Measurements from ENCODE around the gene TOP2A.
"Not testable (repeated sequence)": the region's sequence is repeated elsewhere in the genome, so short reads cannot be mapped to it uniquely, and the experiment has no call there.

Gene TOP2A

GRCh38 chr17:40430272-40431230, 12.9 kb upstream of the TOP2A start:
- Mint-ChIP-seq H3K9me3 (no peaks in the 10 kb centered on the region), H3K36me3 (peaks cover 2% of the 10 kb centered on the region), H3K27me3 (peaks cover 54% of the 10 kb centered on the region), H3K4me3 (no peak overlapping the region), H3K4me1 (peaks cover 30% of the 10 kb centered on the region), H3K27ac (no peak overlapping the region)
- DNase-seq, result no peak
- CTCF ChIA-PET, result interaction anchor here (1.7 to 5.6 kb wide), 2 partner anchors 13 to 102 kb away, joined by 4 to 22 read pairs; partner anchors contain the start of gene TOP2A

- Mint-ChIP-seq H3K4me1 (peaks cover 35% of the 10 kb centered on the region), H3K27me3 (peaks cover 43% of the 10 kb centered on the region), H3K9me3 (no peaks in the 10 kb centered on the region), H3K27ac (peak overlapping the region; percentile 67), H3K36me3 (peaks cover 2% of the 10 kb centered on the region), H3K4me3 (no peak overlapping the region)
- DNase-seq, result peak; percentile 49
- CTCF ChIA-PET, result interaction anchor here (0.6 to 3.7 kb wide), 10 partner anchors 9 to 133 kb away, joined by 3 to 35 read pairs (median 3); partner anchors contain the start of genes IGFBP4 and TOP2A
These were observed 9.4 kb upstream of the TOP2A start for GRCh38 chr17:40427002-40427491.

- DNase-seq, result no peak
- no peak overlapping the region for H3K4me3 Mint-ChIP-seq
- H3K27ac Mint-ChIP-seq, result peak overlapping the region; percentile 78
- peaks cover 30% of the 10 kb centered on the region for H3K27me3 Mint-ChIP-seq
- H3K4me1 Mint-ChIP-seq, result peaks cover 35% of the 10 kb centered on the region
- CTCF ChIA-PET, result interaction anchor here (0.9 to 3.7 kb wide), 3 partner anchors 10 to 135 kb away, joined by 6 to 35 read pairs (median 13); partner anchors contain the start of gene IGFBP4
- H3K9me3 Mint-ChIP-seq, result no peaks in the 10 kb centered on the region
- H3K36me3 Mint-ChIP-seq, result peaks cover 2% of the 10 kb centered on the region
These were observed 8.0 kb upstream of the TOP2A start for GRCh38 chr17:40425741-40426140.

GRCh38 chr17:40422990-40423633, 5.4 kb upstream of the TOP2A start:
- peaks cover 11% of the 10 kb centered on the region for H3K27me3 Mint-ChIP-seq
- H3K9me3 Mint-ChIP-seq, result no peaks in the 10 kb centered on the region
- H3K36me3 Mint-ChIP-seq, result peaks cover 2% of the 10 kb centered on the region
- CTCF ChIA-PET, result interaction anchor here (0.9 to 1.7 kb wide), 2 partner anchors 21 to 110 kb away, joined by 3 to 7 read pairs; no protein-coding TSS in a partner anchor
- no peak overlapping the region for H3K27ac Mint-ChIP-seq
- H3K4me3 Mint-ChIP-seq, result no peak overlapping the region
- peaks cover 51% of the 10 kb centered on the region for H3K4me1 Mint-ChIP-seq
- DNase-seq, result no peak

GRCh38 chr17:40419559-40420331, 2.0 kb upstream of the TOP2A start:
- Mint-ChIP-seq H3K4me1 (peaks cover 40% of the 10 kb centered on the region), H3K27ac (peak overlapping the region; percentile 83), H3K27me3 (peaks cover 6% of the 10 kb centered on the region), H3K4me3 (peak overlapping the region; percentile 66), H3K9me3 (no peaks in the 10 kb centered on the region), H3K36me3 (peaks cover 14% of the 10 kb centered on the region)
- no peak for DNase-seq
- CTCF ChIA-PET, result interaction anchor here (1.4 to 5.5 kb wide), 4 partner anchors 14 to 116 kb away, joined by 3 to 52 read pairs (median 14); no protein-coding TSS in a partner anchor

GRCh38 chr17:40418428-40418706, 671 bp upstream of the TOP2A start:
- H3K27ac Mint-ChIP-seq, result peak overlapping the region; percentile 92
- CTCF ChIA-PET, result interaction anchor here (0.5 to 5.5 kb wide), 14 partner anchors 9 to 281 kb away, joined by 3 to 52 read pairs (median 4); partner anchors contain the start of gene IGFBP4
- peaks cover 6% of the 10 kb centered on the region for H3K27me3 Mint-ChIP-seq
- H3K4me1 Mint-ChIP-seq, result peaks cover 46% of the 10 kb centered on the region
- peak overlapping the region; percentile 90 for H3K4me3 Mint-ChIP-seq
- H3K36me3 Mint-ChIP-seq, result peaks cover 17% of the 10 kb centered on the region
- no peaks in the 10 kb centered on the region for H3K9me3 Mint-ChIP-seq
- no peak for DNase-seq

GRCh38 chr17:40417258-40417608, 463 bp downstream of the TOP2A start:
- no peaks in the 10 kb centered on the region for H3K27me3 Mint-ChIP-seq
- CTCF ChIA-PET, result interaction anchor here (0.9 to 5.5 kb wide), 14 partner anchors 10 to 144 kb away, joined by 3 to 52 read pairs (median 4); partner anchors contain the start of gene IGFBP4

GRCh38 chr17:40416671-40417070, 1.0 kb downstream of the TOP2A start:
- CTCF ChIA-PET, result interaction anchor here (0.9 to 5.5 kb wide), 15 partner anchors 10 to 144 kb away, joined by 3 to 52 read pairs (median 4); partner anchors contain the start of gene IGFBP4
- no peak for DNase-seq
- H3K4me1 Mint-ChIP-seq, result peaks cover 62% of the 10 kb centered on the region
- peak overlapping the region; percentile 92 for H3K27ac Mint-ChIP-seq
- H3K4me3 Mint-ChIP-seq, result peak overlapping the region; percentile 90
- peaks cover 31% of the 10 kb centered on the region for H3K36me3 Mint-ChIP-seq
- H3K27me3 Mint-ChIP-seq, result no peaks in the 10 kb centered on the region
- no peaks in the 10 kb centered on the region for H3K9me3 Mint-ChIP-seq

More at GRCh38 chr17:40417258-40417608, 463 bp downstream of the TOP2A start:
- Mint-ChIP-seq H3K9me3 (no peaks in the 10 kb centered on the region), H3K4me1 (peaks cover 57% of the 10 kb centered on the region), H3K27ac (peak overlapping the region; percentile 92), H3K4me3 (peak overlapping the region; percentile 90), H3K36me3 (peaks cover 26% of the 10 kb centered on the region)
- DNase-seq, result no peak

GRCh38 chr17:40415390-40415789, 2.3 kb downstream of the TOP2A start:
- Mint-ChIP-seq H3K27ac (peak overlapping the region; percentile 55), H3K4me1 (peaks cover 72% of the 10 kb centered on the region), H3K36me3 (peaks cover 43% of the 10 kb centered on the region), H3K4me3 (peak overlapping the region; percentile 33), H3K27me3 (no peaks in the 10 kb centered on the region), H3K9me3 (no peaks in the 10 kb centered on the region)
- DNase-seq, result no peak
- CTCF ChIA-PET, result interaction anchor here (0.5 to 5.5 kb wide), 18 partner anchors 9 to 376 kb away, joined by 3 to 52 read pairs (median 4); partner anchors contain the start of genes GJD3 and IGFBP4

- H3K4me3 Mint-ChIP-seq, H3K9me3 Mint-ChIP-seq, H3K27me3 Mint-ChIP-seq, DNase-seq, H3K27ac Mint-ChIP-seq: not testable (repeated sequence)
- peaks cover 70% of the 10 kb centered on the region for H3K4me1 Mint-ChIP-seq
- CTCF ChIA-PET, result interaction anchor here (0.6 to 2.7 kb wide), 8 partner anchors 12 to 145 kb away, joined by 3 to 13 read pairs (median 6); partner anchors contain the start of gene GJD3
- H3K36me3 Mint-ChIP-seq, result peaks cover 50% of the 10 kb centered on the region
These were observed 3.4 kb downstream of the TOP2A start for GRCh38 chr17:40414312-40414711.

- Mint-ChIP-seq H3K27ac (peak overlapping the region; percentile 28), H3K4me1 (peaks cover 58% of the 10 kb centered on the region), H3K9me3 (no peaks in the 10 kb centered on the region), H3K4me3 (no peak overlapping the region), H3K27me3 (no peaks in the 10 kb centered on the region), H3K36me3 (peaks cover 50% of the 10 kb centered on the region)
- CTCF ChIA-PET, result interaction anchor here (0.7 to 3.4 kb wide), 7 partner anchors 12 to 147 kb away, joined by 3 to 14 read pairs (median 4); no protein-coding TSS in a partner anchor
- DNase-seq, result no peak
These were observed 4.8 kb downstream of the TOP2A start for GRCh38 chr17:40412880-40413279.

GRCh38 chr17:40411821-40412220, 5.9 kb downstream of the TOP2A start:
- Mint-ChIP-seq H3K27ac (peak overlapping the region; percentile 65), H3K9me3 (no peaks in the 10 kb centered on the region), H3K36me3 (peaks cover 56% of the 10 kb centered on the region), H3K4me1 (peaks cover 58% of the 10 kb centered on the region), H3K27me3 (no peaks in the 10 kb centered on the region), H3K4me3 (no peak overlapping the region)
- DNase-seq, result no peak
- CTCF ChIA-PET, result interaction anchor here (0.6 to 3.4 kb wide), 8 partner anchors 11 to 143 kb away, joined by 3 to 14 read pairs (median 3); no protein-coding TSS in a partner anchor

GRCh38 chr17:40410082-40410481, 7.6 kb downstream of the TOP2A start:
- peaks cover 55% of the 10 kb centered on the region for H3K36me3 Mint-ChIP-seq
- CTCF ChIA-PET, result interaction anchor here (0.5 to 3.4 kb wide), 7 partner anchors 9 to 107 kb away, joined by 3 to 14 read pairs (median 3); no protein-coding TSS in a partner anchor
- no peak overlapping the region for H3K4me3 Mint-ChIP-seq
- peak overlapping the region; percentile 22 for H3K27ac Mint-ChIP-seq
- no peaks in the 10 kb centered on the region for H3K9me3 Mint-ChIP-seq
- no peaks in the 10 kb centered on the region for H3K27me3 Mint-ChIP-seq
- H3K4me1 Mint-ChIP-seq, result peaks cover 45% of the 10 kb centered on the region
- no peak for DNase-seq
